Naive B cell (primary cell): ENCODE data around the gene SORCS2. TPM values are rescaled to one million over a fixed set of nuclear protein-coding genes. Genes with fewer than 3 reads are reported as not detected.

Experiments used
- ATAC-seq, 2 donors: fragments of 150-1000 bp; cut with Tn5 transposase; 2 replicates each; pipeline ENCODE4 v1.10.0; 2021; ENCODE audit warnings: low read depth in 2 of 2, mild to moderate bottlenecking in 2 of 2, moderate library complexity in 2 of 2
- DNase-seq: peaks from one replicate; pipeline ENCODE4 v3.0.0; 2022
- H3K27ac Mint-ChIP-seq, 6 donors: one replicate each; pipeline ENCODE4 v1.8.0; 2020 to 2022; ENCODE audit warnings: mild to moderate bottlenecking in 6 of 6, mixed read lengths in 6 of 6, moderate library complexity in 5 of 6, inconsistent platforms in 2 of 6
- H3K27me3 Mint-ChIP-seq, 3 donors: one replicate each; pipeline ENCODE4 v1.8.0; 2021 to 2022; ENCODE audit warnings: mixed read lengths in 3 of 3, mild to moderate bottlenecking in 1 of 3
- H3K36me3 Mint-ChIP-seq, 2 donors: one replicate each; pipeline ENCODE4 v1.8.0; 2020 to 2022; ENCODE audit warnings: mixed read lengths in 2 of 2, inconsistent platforms in 1 of 2, mild to moderate bottlenecking in 1 of 2
- H3K4me1 Mint-ChIP-seq, 3 donors: one replicate each; pipeline ENCODE4 v1.8.0; 2020 to 2022; ENCODE audit warnings: mixed read lengths in 3 of 3, inconsistent platforms in 1 of 3, mild to moderate bottlenecking in 1 of 3, moderate library complexity in 1 of 3
- H3K4me3 Mint-ChIP-seq, 8 donors: one replicate each; pipeline ENCODE4 v1.8.0; 2020 to 2022; ENCODE audit warnings: mild to moderate bottlenecking in 8 of 8, mixed read lengths in 8 of 8, moderate library complexity in 8 of 8, inconsistent platforms in 2 of 8
- H3K9me3 Mint-ChIP-seq, 7 donors: one replicate each; pipeline ENCODE4 v1.8.0; 2020 to 2022; ENCODE audit warnings: mixed read lengths in 7 of 7, mild to moderate bottlenecking in 5 of 7, inconsistent platforms in 2 of 7, moderate library complexity in 1 of 7
- polyA plus RNA-seq, 6 donors: library from polyadenylated mRNA; unstranded; fragments of 300-500 nt; fragmentation: Illumina TruSeq; gene quantifications; one replicate each; pipeline ENCODE4 v1.2.3, GENCODE V29; 2021; ENCODE audit warnings: low read depth in 6 of 6

SORCS2 gene
- polyA plus RNA-seq, 6 donors from 2014 or later, result not detected

DNA sequence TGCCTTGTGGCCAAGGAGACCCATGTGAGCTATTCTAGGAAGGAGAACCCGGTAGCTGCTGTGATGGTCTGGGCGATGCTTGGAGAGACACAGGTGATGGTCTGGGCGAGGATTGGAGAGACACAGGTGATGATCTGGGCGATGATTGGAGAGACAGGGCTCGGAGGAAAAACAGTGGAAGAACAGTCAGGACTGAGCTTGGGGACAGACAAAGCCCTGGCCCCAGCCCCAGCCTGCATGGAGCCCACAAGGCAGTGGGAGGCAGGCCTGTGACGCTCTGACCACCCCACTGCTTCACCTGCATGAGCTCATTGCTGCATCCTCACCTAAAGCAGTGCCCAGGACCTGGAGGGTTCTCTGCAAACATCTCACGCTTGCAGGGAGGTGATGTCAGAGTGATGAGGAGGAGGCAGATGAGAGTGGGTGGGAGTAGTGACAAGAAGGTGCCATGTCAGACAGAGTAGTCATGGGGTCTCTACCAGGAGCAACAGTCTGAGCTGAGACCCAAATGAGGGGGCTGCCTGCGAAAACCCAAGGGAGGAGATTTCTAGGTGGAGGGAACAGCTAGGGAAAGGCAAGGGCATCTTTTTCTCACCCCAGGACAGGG is 278.3 kb downstream of the SORCS2 start:
- no peak for ATAC-seq
- DNase-seq, result no peak
- Mint-ChIP-seq H3K36me3 (no peaks in the 10 kb centered on the region), H3K4me3 (no peak overlapping the region), H3K27me3 (peaks cover 0 to 34% (median 29%) of the 10 kb centered on the region in 3 donors), H3K27ac (no peak overlapping the region), H3K4me1 (peaks cover 0 to 4% (median 0%) of the 10 kb centered on the region in 3 donors), H3K9me3 (peaks cover 0 to 9% (median 2%) of the 10 kb centered on the region in 7 donors)

DNA sequence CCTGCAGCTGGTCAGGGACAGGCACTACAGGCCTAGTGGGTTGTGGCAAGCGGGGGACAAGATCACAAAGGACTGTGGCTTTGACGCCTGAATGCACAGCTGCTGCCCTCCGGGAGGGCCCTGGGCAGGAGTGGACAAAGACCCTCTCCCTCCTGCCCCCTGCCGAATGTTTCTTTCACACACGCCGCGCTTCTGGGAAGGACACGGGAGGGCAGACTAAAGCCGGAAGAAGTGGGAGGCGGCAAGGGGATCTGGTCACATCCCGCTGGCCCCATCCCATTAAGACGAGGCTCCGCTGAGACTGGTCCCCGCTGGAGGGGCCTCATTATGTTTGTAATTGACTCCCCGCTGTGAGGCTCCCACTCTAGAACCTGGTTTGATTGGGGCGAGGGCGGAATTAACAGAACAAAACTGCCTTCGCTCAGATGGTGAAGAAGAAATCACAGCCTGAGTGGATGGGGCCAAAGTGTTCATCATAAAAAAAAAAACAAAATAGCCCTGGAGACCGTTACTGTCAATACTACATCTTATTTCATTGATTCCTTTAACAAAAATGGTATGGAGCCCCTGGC is 280.2 kb downstream of the SORCS2 start:
- Mint-ChIP-seq H3K4me1 (peaks cover 0 to 4% (median 0%) of the 10 kb centered on the region in 3 donors), H3K36me3 (no peaks in the 10 kb centered on the region), H3K4me3 (no peak overlapping the region), H3K27me3 (peaks cover 0 to 34% (median 29%) of the 10 kb centered on the region in 3 donors), H3K27ac (no peak overlapping the region), H3K9me3 (peaks cover 0 to 9% (median 2%) of the 10 kb centered on the region in 7 donors)
- DNase-seq (no peak), ATAC-seq (no peak)

DNA sequence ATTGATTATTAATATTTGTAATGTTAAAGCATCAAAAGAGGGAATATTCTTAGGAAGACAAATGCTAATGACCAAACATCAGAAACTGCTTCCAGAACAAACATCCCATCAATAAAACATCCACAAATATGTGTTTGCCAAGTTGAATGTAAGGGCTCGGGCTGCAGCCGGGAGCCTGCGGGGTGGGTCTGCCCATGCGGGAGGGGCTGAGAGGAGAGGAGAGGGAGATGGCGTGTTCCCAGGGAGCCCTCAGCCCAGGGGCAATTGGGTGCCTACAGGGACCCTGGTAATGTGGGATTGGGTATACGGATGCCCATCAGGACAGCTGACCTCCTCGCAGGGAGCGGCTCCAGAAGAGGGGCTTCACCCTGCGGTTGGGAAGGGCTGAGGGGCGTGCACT is 280.7 kb downstream of the SORCS2 start:
- H3K4me1 Mint-ChIP-seq, result peaks cover 0 to 4% (median 0%) of the 10 kb centered on the region in 3 donors
- ATAC-seq, result no peak

DNA sequence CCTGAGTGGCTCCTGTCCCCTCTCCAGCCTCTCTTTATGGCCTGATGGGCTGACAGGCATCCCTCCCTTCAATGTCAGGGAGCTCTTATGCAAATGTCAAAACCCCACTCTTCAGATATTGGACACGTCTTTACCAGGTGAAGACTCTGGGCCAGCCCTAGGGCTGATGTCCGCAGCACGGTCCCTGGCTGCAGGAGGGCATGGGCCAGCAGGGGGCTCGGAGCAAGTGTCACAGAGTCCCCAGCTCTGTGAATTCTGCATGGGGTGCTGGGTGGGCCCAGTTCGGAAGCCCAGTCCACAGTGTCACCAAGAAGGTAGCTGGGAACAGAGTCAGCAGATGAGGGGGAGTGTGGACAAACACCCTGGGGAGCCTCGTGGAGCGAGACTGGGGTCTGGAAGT is 282.0 kb downstream of the SORCS2 start:
- DNase-seq, result no peak
- H3K9me3 Mint-ChIP-seq, result peaks cover 0 to 3% (median 0%) of the 10 kb centered on the region in 7 donors
- H3K36me3 Mint-ChIP-seq, result no peaks in the 10 kb centered on the region
- H3K4me3 Mint-ChIP-seq, result no peak overlapping the region
- peaks cover 0 to 29% (median 26%) of the 10 kb centered on the region in 3 donors for H3K27me3 Mint-ChIP-seq
- H3K27ac Mint-ChIP-seq, result no peak overlapping the region
- H3K4me1 Mint-ChIP-seq, result no peaks in the 10 kb centered on the region
- ATAC-seq, result no peak

More for the DNA sequence above, 280.7 kb downstream of the SORCS2 start:
- Mint-ChIP-seq H3K27ac (no peak overlapping the region), H3K9me3 (peaks cover 0 to 9% (median 2%) of the 10 kb centered on the region in 7 donors), H3K36me3 (no peaks in the 10 kb centered on the region), H3K27me3 (peaks cover 0 to 34% (median 29%) of the 10 kb centered on the region in 3 donors), H3K4me3 (no peak overlapping the region)
- DNase-seq, result no peak

- ATAC-seq (no peak), DNase-seq (no peak)
- Mint-ChIP-seq H3K4me1 (no peaks in the 10 kb centered on the region), H3K9me3 (peaks cover 0 to 3% (median 0%) of the 10 kb centered on the region in 7 donors), H3K27me3 (peaks cover 0 to 29% (median 24%) of the 10 kb centered on the region in 3 donors), H3K27ac (no peak overlapping the region), H3K36me3 (no peaks in the 10 kb centered on the region), H3K4me3 (no peak overlapping the region)
Observed at GRCh38 chr4:7475207-7475606, 282.9 kb downstream of the SORCS2 start.

DNA sequence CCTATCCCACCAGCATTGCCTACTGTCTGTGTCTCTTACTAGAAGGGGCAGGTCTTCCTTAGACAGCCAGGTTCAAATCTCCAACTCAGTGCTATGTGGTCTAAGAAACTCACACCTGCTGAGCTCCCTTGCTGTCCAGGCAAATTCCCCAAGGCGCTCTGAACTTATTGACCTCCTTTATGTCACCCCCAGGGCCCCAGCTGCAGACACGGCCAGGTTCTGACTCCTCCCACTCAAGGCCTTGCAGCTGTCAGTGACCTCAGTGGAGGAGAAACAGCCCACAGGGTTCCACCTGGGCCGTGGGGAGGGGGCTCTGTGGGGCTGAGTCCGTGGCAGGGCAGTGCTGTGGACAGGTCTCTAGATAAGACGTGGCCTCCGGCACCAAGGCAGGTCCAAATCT is 284.5 kb downstream of the SORCS2 start:
- no peaks in the 10 kb centered on the region for H3K4me1 Mint-ChIP-seq
- ATAC-seq, result no peak
- DNase-seq, result no peak
- H3K4me3 Mint-ChIP-seq, result no peak overlapping the region
- H3K27ac Mint-ChIP-seq, result no peak overlapping the region
- H3K27me3 Mint-ChIP-seq, result peaks cover 0 to 18% (median 16%) of the 10 kb centered on the region in 3 donors
- H3K9me3 Mint-ChIP-seq, result peaks cover 0 to 4% (median 0%) of the 10 kb centered on the region in 7 donors
- no peaks in the 10 kb centered on the region for H3K36me3 Mint-ChIP-seq

GRCh38 chr4:7477695-7478094 is 285.4 kb downstream of the SORCS2 start:
- H3K4me1 Mint-ChIP-seq, result no peaks in the 10 kb centered on the region
- no peak for DNase-seq
- H3K36me3 Mint-ChIP-seq, result no peaks in the 10 kb centered on the region
- ATAC-seq, result no peak
- peaks cover 0 to 10% (median 8%) of the 10 kb centered on the region in 3 donors for H3K27me3 Mint-ChIP-seq
- no peak overlapping the region for H3K4me3 Mint-ChIP-seq
- H3K27ac Mint-ChIP-seq, result no peak overlapping the region
- H3K9me3 Mint-ChIP-seq, result peaks cover 0 to 5% (median 0%) of the 10 kb centered on the region in 7 donors

DNA sequence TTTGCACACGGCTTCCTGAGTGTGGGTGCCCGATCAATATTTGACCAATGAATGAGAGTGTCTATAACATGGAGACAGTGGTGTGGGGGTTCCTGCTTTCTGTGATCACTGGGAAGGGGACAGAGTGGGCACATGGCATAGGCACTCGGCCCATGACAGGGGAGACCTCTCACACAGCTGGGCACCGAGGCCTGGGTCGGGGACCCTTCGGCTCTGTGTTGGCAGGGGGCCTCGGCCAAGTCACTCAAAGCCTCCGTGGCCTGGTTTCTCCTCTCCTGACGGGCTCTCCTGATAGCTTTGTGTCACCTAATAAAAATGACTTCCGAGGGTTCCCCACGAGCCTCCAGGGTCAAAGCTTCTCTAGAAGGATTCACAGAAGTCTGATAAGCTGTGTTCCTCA is 286.3 kb downstream of the SORCS2 start:
- ATAC-seq (no peak), DNase-seq (no peak)
- H3K27ac Mint-ChIP-seq, result no peak overlapping the region
- H3K4me1 Mint-ChIP-seq, result no peaks in the 10 kb centered on the region
- H3K27me3 Mint-ChIP-seq, result peaks cover 0 to 4% (median 0%) of the 10 kb centered on the region in 3 donors
- peaks cover 0 to 5% (median 0%) of the 10 kb centered on the region in 7 donors for H3K9me3 Mint-ChIP-seq
- H3K4me3 Mint-ChIP-seq, result no peak overlapping the region
- H3K36me3 Mint-ChIP-seq, result no peaks in the 10 kb centered on the region

DNA sequence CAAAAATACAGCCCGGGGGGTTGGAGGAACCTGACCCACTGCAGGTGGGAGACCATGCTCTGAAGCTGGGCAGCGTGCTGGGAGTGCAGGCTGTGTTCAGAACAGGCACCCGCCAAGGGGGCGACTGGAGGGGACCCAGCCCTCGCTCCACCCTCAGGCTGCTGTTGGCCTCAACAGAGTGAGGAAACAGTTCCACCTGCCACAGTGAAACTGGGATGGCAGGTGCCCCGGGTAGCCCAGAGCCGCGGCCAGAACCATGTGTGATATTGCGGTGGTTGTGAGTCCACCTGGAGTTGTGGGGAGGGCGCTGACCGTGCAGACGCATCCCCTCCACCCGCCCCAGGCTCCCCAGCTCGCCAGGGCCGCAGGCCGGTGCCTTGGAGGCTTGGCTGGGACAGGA is 288.1 kb downstream of the SORCS2 start:
- peaks cover 0 to 4% (median 0%) of the 10 kb centered on the region in 7 donors for H3K9me3 Mint-ChIP-seq
- no peak overlapping the region for H3K27ac Mint-ChIP-seq
- no peak for ATAC-seq
- no peaks in the 10 kb centered on the region for H3K27me3 Mint-ChIP-seq
- H3K36me3 Mint-ChIP-seq, result no peaks in the 10 kb centered on the region
- no peak for DNase-seq
- no peak overlapping the region for H3K4me3 Mint-ChIP-seq
- no peaks in the 10 kb centered on the region for H3K4me1 Mint-ChIP-seq

- ATAC-seq, result no peak
- no peak for DNase-seq
- H3K27me3 Mint-ChIP-seq, result peaks cover 0 to under 1% (median 0%) of the 10 kb centered on the region in 3 donors
- H3K9me3 Mint-ChIP-seq, result peaks cover 0 to 4% (median 0%) of the 10 kb centered on the region in 7 donors
- H3K4me3 Mint-ChIP-seq, result no peak overlapping the region
- no peaks in the 10 kb centered on the region for H3K4me1 Mint-ChIP-seq
- no peaks in the 10 kb centered on the region for H3K36me3 Mint-ChIP-seq
- H3K27ac Mint-ChIP-seq, result no peak overlapping the region
Observed at GRCh38 chr4:7481227-7481626, 288.9 kb downstream of the SORCS2 start.

- Mint-ChIP-seq H3K4me1 (no peaks in the 10 kb centered on the region), H3K27ac (no peak overlapping the region), H3K36me3 (no peaks in the 10 kb centered on the region), H3K9me3 (peaks cover 0 to 4% (median 0%) of the 10 kb centered on the region in 7 donors), H3K4me3 (no peak overlapping the region), H3K27me3 (peaks cover 8 to 17% (median 16%) of the 10 kb centered on the region in 3 donors)
- ATAC-seq, result no peak
- DNase-seq, result no peak
Observed at GRCh38 chr4:7485096-7485495, 292.8 kb downstream of the SORCS2 start.

GRCh38 chr4:7486101-7486500 is 293.8 kb downstream of the SORCS2 start:
- ATAC-seq, result no peak
- Mint-ChIP-seq H3K4me1 (no peaks in the 10 kb centered on the region), H3K36me3 (no peaks in the 10 kb centered on the region), H3K4me3 (no peak overlapping the region), H3K27me3 (peaks cover 8 to 24% (median 17%) of the 10 kb centered on the region in 3 donors), H3K9me3 (peaks cover 0 to 4% (median 0%) of the 10 kb centered on the region in 7 donors), H3K27ac (no peak overlapping the region)
- no peak for DNase-seq

DNA sequence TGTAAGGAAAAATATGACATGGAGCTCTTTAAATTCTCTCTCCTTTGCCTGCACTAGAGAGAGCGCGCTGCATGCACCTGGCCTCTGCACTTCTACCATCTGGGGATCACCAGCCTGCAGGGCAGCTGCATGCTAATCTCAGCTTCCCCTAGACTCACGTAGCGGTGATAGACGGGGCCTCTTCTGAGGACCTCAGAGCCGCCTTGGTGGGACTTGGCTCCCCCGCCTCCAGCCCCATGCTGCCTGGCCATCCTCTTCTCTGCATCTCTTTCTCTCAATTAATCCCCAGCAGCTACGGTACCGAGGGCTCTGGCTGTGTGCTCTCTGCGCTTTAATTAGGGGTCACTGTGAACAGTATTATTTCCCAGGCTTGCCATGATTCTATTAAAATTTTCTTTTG is 295.2 kb downstream of the SORCS2 start:
- Mint-ChIP-seq H3K4me3 (no peak overlapping the region), H3K4me1 (no peaks in the 10 kb centered on the region), H3K36me3 (no peaks in the 10 kb centered on the region), H3K9me3 (peaks cover 0 to 5% (median 0%) of the 10 kb centered on the region in 7 donors), H3K27me3 (peaks cover 11 to 27% (median 17%) of the 10 kb centered on the region in 3 donors), H3K27ac (no peak overlapping the region)
- ATAC-seq (no peak), DNase-seq (no peak)

GRCh38 chr4:7487998-7488671 is 295.8 kb downstream of the SORCS2 start:
- Mint-ChIP-seq H3K4me3 (peak overlapping the region in 1 of 8 donors; percentile 69), H3K9me3 (peaks cover 0 to 6% (median 2%) of the 10 kb centered on the region in 7 donors), H3K27me3 (peaks cover 11 to 27% (median 17%) of the 10 kb centered on the region in 3 donors), H3K27ac (no peak overlapping the region), H3K4me1 (no peaks in the 10 kb centered on the region), H3K36me3 (no peaks in the 10 kb centered on the region)
- ATAC-seq (no peak), DNase-seq (no peak)
